Stimulated activated CD4-positive, alpha-beta T cell treated with anti-CD3 and anti-CD28 coated beads, Interleukin-1b, Interleukin-23, amount 100 ng/mL, for 48 hours (primary cell): ENCODE results near the gene AATF.

Source experiments
- DNase-seq: peaks from one replicate; pipeline ENCODE4 v3.0.0-alpha.2; 2020

The AATF gene

GRCh38 chr17:36992701-36993100 is 43.9 kb downstream of the AATF start:
- DNase-seq: no peak

GRCh38 chr17:36993227-36993626 is 44.5 kb downstream of the AATF start:
- DNase-seq: no peak

- no peak for DNase-seq
These were observed 45.7 kb downstream of the AATF start for GRCh38 chr17:36994438-36994837.

- no peak for DNase-seq
These were observed 50.7 kb downstream of the AATF start for GRCh38 chr17:36999471-36999870.

GRCh38 chr17:37016780-37017179 is 68.0 kb downstream of the AATF start:
- no peak for DNase-seq

- DNase-seq: no peak
These were observed 68.7 kb downstream of the AATF start for GRCh38 chr17:37017404-37017803.

GRCh38 chr17:37019117-37019740 is 70.5 kb downstream of the AATF start:
- DNase-seq: no peak

- DNase-seq: no peak
These were observed 71.0 kb downstream of the AATF start for GRCh38 chr17:37019741-37020129.

- DNase-seq: no peak
These were observed 75.5 kb downstream of the AATF start for GRCh38 chr17:37024181-37024637.

- no peak for DNase-seq
These were observed 76.5 kb downstream of the AATF start for GRCh38 chr17:37025238-37025637.

GRCh38 chr17:37025847-37026530 is 77.2 kb downstream of the AATF start:
- DNase-seq: no peak

- no peak for DNase-seq
These were observed 77.7 kb downstream of the AATF start for GRCh38 chr17:37026531-37026869.

- DNase-seq: no peak
These were observed 79.3 kb downstream of the AATF start for GRCh38 chr17:37028040-37028439.

GRCh38 chr17:37031493-37032083 is 82.8 kb downstream of the AATF start:
- no peak for DNase-seq

- DNase-seq: no peak
These were observed 88.9 kb downstream of the AATF start for GRCh38 chr17:37037590-37038155.

GRCh38 chr17:37039269-37039668 is 90.5 kb downstream of the AATF start:
- no peak for DNase-seq

- no peak for DNase-seq
These were observed 93.2 kb downstream of the AATF start for GRCh38 chr17:37041932-37042331.

GRCh38 chr17:37043201-37043600 is 94.4 kb downstream of the AATF start:
- DNase-seq: no peak

GRCh38 chr17:37045351-37045922 is 96.7 kb downstream of the AATF start:
- DNase-seq: no peak

- peak; percentile 82 for DNase-seq
These were observed 98.9 kb downstream of the AATF start for GRCh38 chr17:37047631-37048104.

GRCh38 chr17:37048811-37049210 is 100.1 kb downstream of the AATF start:
- no peak for DNase-seq

GRCh38 chr17:37050920-37051319 is 102.2 kb downstream of the AATF start:
- no peak for DNase-seq

GRCh38 chr17:37051381-37051780 is 102.6 kb downstream of the AATF start:
- no peak for DNase-seq

GRCh38 chr17:37051833-37052232 is 103.1 kb downstream of the AATF start:
- DNase-seq: no peak
